ENCODE data around the gene PKHD1.
"Not testable (repeated sequence)": the region's sequence is repeated elsewhere in the genome, so short reads cannot be mapped to it uniquely, and the experiment has no call there.

Gene PKHD1

DNA sequence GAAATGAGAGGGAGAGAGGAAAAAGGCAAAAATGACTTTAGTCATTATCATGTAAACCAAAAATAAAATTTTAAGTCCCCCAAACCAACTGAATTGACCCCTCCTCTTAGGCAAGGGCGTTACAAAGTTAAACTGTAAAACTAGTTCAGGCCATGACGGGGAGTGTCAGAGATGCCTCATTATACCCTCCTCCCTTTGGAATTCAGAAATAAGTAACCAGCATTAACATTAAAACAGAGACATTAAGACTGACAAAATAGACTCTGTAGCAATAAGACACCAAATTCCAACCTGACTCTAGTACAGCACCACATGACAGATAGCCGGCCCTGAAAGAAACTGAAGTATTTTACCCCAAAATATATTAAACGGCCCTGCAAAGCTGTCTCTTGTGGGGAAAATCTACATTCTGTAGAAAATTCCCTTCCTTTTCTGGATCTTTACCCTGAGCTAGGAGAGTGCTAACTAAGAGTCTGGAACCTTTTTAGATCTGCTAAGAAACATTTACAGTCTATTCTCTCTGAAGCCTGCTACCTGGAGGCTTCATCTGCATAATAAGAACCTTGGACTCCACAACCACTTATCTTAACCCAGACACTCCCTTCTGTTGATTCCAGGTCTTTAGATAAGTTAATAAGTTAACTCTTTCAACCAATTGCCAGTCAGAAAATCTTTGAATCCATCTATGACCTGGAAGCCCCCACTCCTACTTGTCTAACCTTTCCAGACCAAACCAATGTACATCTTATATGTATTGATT lies 150.7 kb downstream of the PKHD1 start:
- Histone ChIP-seq H3K27me3 (ENCODE audit: control insufficient read depth in 1 of 2, insufficient read depth in 2 of 2, low read length in 2 of 2) (no peaks in the 10 kb centered on the region), H3K4me1 (ENCODE audit: control insufficient read depth in 1 of 2, insufficient read depth in 2 of 2, low read length in 2 of 2) (peaks cover 0 to 12% of the 10 kb centered on the region in 2 donors), H3K9me3 (ENCODE audit: control insufficient read depth in 1 of 2, low read length in 2 of 2) (no peaks in the 10 kb centered on the region), H3K27ac (ENCODE audit: low read depth, low read length) (no peak overlapping the region), H3K36me3 (ENCODE audit: control insufficient read depth in 1 of 2, insufficient read depth in 2 of 2, low read length in 2 of 2) (no peaks in the 10 kb centered on the region), H3K4me3 (ENCODE audit: low read depth in 1 of 2, low read length in 2 of 2) (peak overlapping the region in 1 of 2 donors; percentile 23), H3K9ac (ENCODE audit: low read depth in 1 of 2, low read length in 2 of 2) (no peak overlapping the region)

- Histone ChIP-seq H3K36me3 (ENCODE audit: control insufficient read depth in 1 of 2, insufficient read depth in 2 of 2, low read length in 2 of 2) (no peaks in the 10 kb centered on the region), H3K27me3 (ENCODE audit: control insufficient read depth in 1 of 2, insufficient read depth in 2 of 2, low read length in 2 of 2) (no peaks in the 10 kb centered on the region), H3K27ac (ENCODE audit: low read depth, low read length) (no peak overlapping the region), H3K4me3 (ENCODE audit: low read depth in 1 of 2, low read length in 2 of 2) (no peak overlapping the region), H3K9me3 (ENCODE audit: control insufficient read depth in 1 of 2, low read length in 2 of 2) (no peaks in the 10 kb centered on the region), H3K4me1 (ENCODE audit: control insufficient read depth in 1 of 2, insufficient read depth in 2 of 2, low read length in 2 of 2) (peaks cover 0 to 14% of the 10 kb centered on the region in 2 donors), H3K9ac (ENCODE audit: low read depth in 1 of 2, low read length in 2 of 2) (no peak overlapping the region)
Observed at GRCh38 chr6:51934098-51934497, 153.3 kb downstream of the PKHD1 start.

GRCh38 chr6:51932956-51933355 lies 154.5 kb downstream of the PKHD1 start:
- no peaks in the 10 kb centered on the region for H3K9me3 ChIP-seq (ENCODE audit: control insufficient read depth in 1 of 2, low read length in 2 of 2)
- no peaks in the 10 kb centered on the region for H3K27me3 ChIP-seq (ENCODE audit: control insufficient read depth in 1 of 2, insufficient read depth in 2 of 2, low read length in 2 of 2)
- peaks cover 0 to 24% of the 10 kb centered on the region in 2 donors for H3K4me1 ChIP-seq (ENCODE audit: control insufficient read depth in 1 of 2, insufficient read depth in 2 of 2, low read length in 2 of 2)
- no peak overlapping the region for H3K27ac ChIP-seq (ENCODE audit: low read depth, low read length)
- H3K36me3 ChIP-seq (ENCODE audit: control insufficient read depth in 1 of 2, insufficient read depth in 2 of 2, low read length in 2 of 2): no peaks in the 10 kb centered on the region
- no peak overlapping the region for H3K4me3 ChIP-seq (ENCODE audit: low read depth in 1 of 2, low read length in 2 of 2)
- no peak overlapping the region for H3K9ac ChIP-seq (ENCODE audit: low read depth in 1 of 2, low read length in 2 of 2)

GRCh38 chr6:51930602-51931001 lies 156.8 kb downstream of the PKHD1 start:
- no peak overlapping the region for H3K27ac ChIP-seq (ENCODE audit: low read depth, low read length)
- no peaks in the 10 kb centered on the region for H3K36me3 ChIP-seq (ENCODE audit: control insufficient read depth in 1 of 2, insufficient read depth in 2 of 2, low read length in 2 of 2)
- no peak overlapping the region for H3K9ac ChIP-seq (ENCODE audit: low read depth in 1 of 2, low read length in 2 of 2)
- no peaks in the 10 kb centered on the region for H3K9me3 ChIP-seq (ENCODE audit: control insufficient read depth in 1 of 2, low read length in 2 of 2)
- no peak overlapping the region for H3K4me3 ChIP-seq (ENCODE audit: low read depth in 1 of 2, low read length in 2 of 2)
- no peaks in the 10 kb centered on the region for H3K27me3 ChIP-seq (ENCODE audit: control insufficient read depth in 1 of 2, insufficient read depth in 2 of 2, low read length in 2 of 2)
- peaks cover 0 to 12% of the 10 kb centered on the region in 2 donors for H3K4me1 ChIP-seq (ENCODE audit: control insufficient read depth in 1 of 2, insufficient read depth in 2 of 2, low read length in 2 of 2)

GRCh38 chr6:51929934-51930574 lies 157.4 kb downstream of the PKHD1 start:
- H3K27ac ChIP-seq (ENCODE audit: low read depth, low read length): no peak overlapping the region
- H3K36me3 ChIP-seq (ENCODE audit: control insufficient read depth in 1 of 2, insufficient read depth in 2 of 2, low read length in 2 of 2): no peaks in the 10 kb centered on the region
- no peak overlapping the region for H3K4me3 ChIP-seq (ENCODE audit: low read depth in 1 of 2, low read length in 2 of 2)
- H3K9ac ChIP-seq (ENCODE audit: low read depth in 1 of 2, low read length in 2 of 2): no peak overlapping the region
- no peaks in the 10 kb centered on the region for H3K9me3 ChIP-seq (ENCODE audit: control insufficient read depth in 1 of 2, low read length in 2 of 2)
- H3K4me1 ChIP-seq (ENCODE audit: control insufficient read depth in 1 of 2, insufficient read depth in 2 of 2, low read length in 2 of 2): peaks cover 0 to 12% of the 10 kb centered on the region in 2 donors
- H3K27me3 ChIP-seq (ENCODE audit: control insufficient read depth in 1 of 2, insufficient read depth in 2 of 2, low read length in 2 of 2): no peaks in the 10 kb centered on the region

DNA sequence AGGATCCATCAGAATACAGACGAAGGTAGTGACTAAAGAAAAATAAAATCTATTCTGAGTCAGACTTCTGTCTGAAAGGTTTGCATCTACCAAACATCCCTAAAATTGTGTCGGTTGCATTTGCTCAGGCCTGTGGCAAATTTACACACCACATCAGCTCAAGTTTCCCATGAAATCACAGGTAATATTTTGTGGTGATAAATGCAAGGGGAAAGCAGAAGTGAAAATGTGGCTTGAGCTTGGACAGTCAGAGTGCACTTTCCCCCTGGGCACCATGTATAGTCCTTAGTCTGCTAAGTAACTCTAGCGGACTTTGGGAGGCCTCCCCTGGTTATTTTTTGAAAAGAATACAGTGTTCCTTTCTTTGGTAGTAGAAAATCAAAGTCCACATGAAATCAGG lies 159.1 kb downstream of the PKHD1 start:
- H3K27me3 ChIP-seq (ENCODE audit: control insufficient read depth in 1 of 2, insufficient read depth in 2 of 2, low read length in 2 of 2): no peaks in the 10 kb centered on the region
- H3K27ac ChIP-seq (ENCODE audit: low read depth, low read length): no peak overlapping the region
- no peaks in the 10 kb centered on the region for H3K9me3 ChIP-seq (ENCODE audit: control insufficient read depth in 1 of 2, low read length in 2 of 2)

DNA sequence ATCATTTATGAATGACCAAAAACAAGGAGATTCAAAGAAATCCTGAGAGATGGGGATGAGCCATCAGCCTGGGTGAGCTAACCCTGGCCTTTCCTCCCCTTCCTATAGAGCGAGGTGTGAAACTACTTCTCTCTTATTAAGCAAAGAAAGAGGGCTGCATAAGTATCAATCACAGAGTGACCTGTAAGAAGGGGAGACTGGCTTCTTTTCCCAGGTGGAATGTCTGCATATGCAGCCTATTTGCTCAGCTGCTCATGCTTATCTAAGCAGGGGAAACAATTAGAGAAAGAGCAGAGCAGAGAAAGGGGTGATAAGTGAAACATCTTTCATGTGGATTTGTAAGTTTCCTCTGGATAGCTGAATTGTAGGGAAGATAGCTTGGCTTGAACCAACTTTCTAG lies 160.0 kb downstream of the PKHD1 start:
- Histone ChIP-seq H3K27me3 (ENCODE audit: control insufficient read depth in 1 of 2, insufficient read depth in 2 of 2, low read length in 2 of 2) (no peaks in the 10 kb centered on the region), H3K9ac (ENCODE audit: low read depth in 1 of 2, low read length in 2 of 2) (no peak overlapping the region), H3K4me3 (ENCODE audit: low read depth in 1 of 2, low read length in 2 of 2) (no peak overlapping the region), H3K36me3 (ENCODE audit: control insufficient read depth in 1 of 2, insufficient read depth in 2 of 2, low read length in 2 of 2) (no peaks in the 10 kb centered on the region), H3K9me3 (ENCODE audit: control insufficient read depth in 1 of 2, low read length in 2 of 2) (no peaks in the 10 kb centered on the region), H3K27ac (ENCODE audit: low read depth, low read length) (no peak overlapping the region), H3K4me1 (ENCODE audit: control insufficient read depth in 1 of 2, insufficient read depth in 2 of 2, low read length in 2 of 2) (peaks cover 0 to 12% of the 10 kb centered on the region in 2 donors)

More for the DNA sequence above, 159.1 kb downstream of the PKHD1 start:
- peaks cover 0 to 12% of the 10 kb centered on the region in 2 donors for H3K4me1 ChIP-seq (ENCODE audit: control insufficient read depth in 1 of 2, insufficient read depth in 2 of 2, low read length in 2 of 2)
- no peaks in the 10 kb centered on the region for H3K36me3 ChIP-seq (ENCODE audit: control insufficient read depth in 1 of 2, insufficient read depth in 2 of 2, low read length in 2 of 2)
- H3K4me3 ChIP-seq (ENCODE audit: low read depth in 1 of 2, low read length in 2 of 2): no peak overlapping the region
- H3K9ac ChIP-seq (ENCODE audit: low read depth in 1 of 2, low read length in 2 of 2): no peak overlapping the region

DNA sequence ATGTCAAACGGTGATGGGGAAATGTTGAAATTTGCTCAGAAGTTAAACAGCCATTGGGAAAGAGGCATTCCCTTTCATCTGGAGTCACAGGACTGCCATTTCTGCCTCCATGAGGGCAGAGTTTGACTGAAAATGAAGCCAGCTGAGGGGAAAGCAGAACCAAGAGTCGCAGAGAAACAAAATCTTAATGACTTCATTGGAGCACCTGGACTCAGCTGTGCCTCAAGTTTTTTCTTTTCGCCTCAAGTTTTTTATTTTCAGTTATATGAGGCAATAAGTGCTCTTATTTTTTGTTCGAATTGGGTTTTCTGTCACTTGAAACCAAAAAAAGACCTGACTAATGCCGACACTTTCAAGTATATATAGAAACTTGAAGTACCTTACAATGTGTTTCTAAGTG lies 161.3 kb downstream of the PKHD1 start:
- H3K9me3 ChIP-seq (ENCODE audit: control insufficient read depth in 1 of 2, low read length in 2 of 2): no peaks in the 10 kb centered on the region
- H3K36me3 ChIP-seq (ENCODE audit: control insufficient read depth in 1 of 2, insufficient read depth in 2 of 2, low read length in 2 of 2): no peaks in the 10 kb centered on the region
- peaks cover 0 to 12% of the 10 kb centered on the region in 2 donors for H3K4me1 ChIP-seq (ENCODE audit: control insufficient read depth in 1 of 2, insufficient read depth in 2 of 2, low read length in 2 of 2)
- no peak overlapping the region for H3K4me3 ChIP-seq (ENCODE audit: low read depth in 1 of 2, low read length in 2 of 2)
- no peak overlapping the region for H3K27ac ChIP-seq (ENCODE audit: low read depth, low read length)
- no peaks in the 10 kb centered on the region for H3K27me3 ChIP-seq (ENCODE audit: control insufficient read depth in 1 of 2, insufficient read depth in 2 of 2, low read length in 2 of 2)
- H3K9ac ChIP-seq (ENCODE audit: low read depth in 1 of 2, low read length in 2 of 2): no peak overlapping the region

DNA sequence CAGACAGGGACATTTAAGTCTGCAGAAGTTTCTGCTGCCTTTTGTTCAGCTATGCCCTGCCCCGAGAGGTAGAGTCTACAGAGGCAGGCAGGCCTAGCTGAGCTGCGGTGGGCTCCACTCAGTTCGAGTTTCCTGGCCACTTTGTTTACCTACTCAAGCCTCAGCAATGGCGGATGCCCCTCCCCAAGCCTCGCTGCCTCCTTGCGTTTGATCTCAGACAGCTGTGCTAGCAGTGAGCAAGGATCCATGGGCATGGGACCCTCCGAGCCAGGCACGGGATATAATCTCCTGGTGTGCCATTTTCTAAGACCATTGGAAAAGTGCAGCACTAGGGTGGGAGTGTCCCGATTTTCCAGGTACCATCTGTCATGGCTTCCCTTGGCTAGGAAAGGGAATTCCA lies 164.9 kb downstream of the PKHD1 start:
- not testable (repeated sequence) for H3K27me3 ChIP-seq (ENCODE audit: control insufficient read depth in 1 of 2, insufficient read depth in 2 of 2, low read length in 2 of 2); H3K9me3 ChIP-seq (ENCODE audit: control insufficient read depth in 1 of 2, low read length in 2 of 2); H3K9ac ChIP-seq (ENCODE audit: low read depth in 1 of 2, low read length in 2 of 2); H3K4me3 ChIP-seq (ENCODE audit: low read depth in 1 of 2, low read length in 2 of 2); H3K4me1 ChIP-seq (ENCODE audit: control insufficient read depth in 1 of 2, insufficient read depth in 2 of 2, low read length in 2 of 2); H3K27ac ChIP-seq (ENCODE audit: low read depth, low read length); H3K36me3 ChIP-seq (ENCODE audit: control insufficient read depth in 1 of 2, insufficient read depth in 2 of 2, low read length in 2 of 2)

- not testable (repeated sequence) for H3K27ac ChIP-seq (ENCODE audit: low read depth, low read length); H3K9me3 ChIP-seq (ENCODE audit: control insufficient read depth in 1 of 2, low read length in 2 of 2); H3K4me3 ChIP-seq (ENCODE audit: low read depth in 1 of 2, low read length in 2 of 2); H3K27me3 ChIP-seq (ENCODE audit: control insufficient read depth in 1 of 2, insufficient read depth in 2 of 2, low read length in 2 of 2); H3K4me1 ChIP-seq (ENCODE audit: control insufficient read depth in 1 of 2, insufficient read depth in 2 of 2, low read length in 2 of 2); H3K9ac ChIP-seq (ENCODE audit: low read depth in 1 of 2, low read length in 2 of 2); H3K36me3 ChIP-seq (ENCODE audit: control insufficient read depth in 1 of 2, insufficient read depth in 2 of 2, low read length in 2 of 2)
Observed at GRCh38 chr6:51918347-51918746, 169.1 kb downstream of the PKHD1 start.
